AG04450 (cell line): ENCODE measurements around the gene SARS2. TPM values are rescaled to one million over a fixed set of nuclear protein-coding genes. Genes with fewer than 3 reads are reported as not detected.

Source experiments
- CTCF ChIA-PET: fragments of 300-600, 350-600 bp; formaldehyde crosslinking; extraction: SDS; loops from one replicate; lab custom pipeline; 2022; ENCODE audit warnings: antibody characterized with exemption, inconsistent platforms; lab: Charles Lee
- POLR2A ChIA-PET: fragments of 350-600 bp; formaldehyde crosslinking; extraction: SDS; loops from one replicate; lab custom pipeline; 2021; ENCODE audit warnings: antibody characterized with exemption, inconsistent platforms; lab: Yijun Ruan, JAX
- DNase-seq: peaks from one replicate; pipeline ENCODE4 v3.0.0-alpha.2; 2011; ENCODE audit warnings: low read depth, low spot score
- H3K27ac ChIP-seq: one replicate; pipeline ENCODE4 v1.5.1; 2012; ENCODE audit warnings: low read depth, low read length, control low read depth
- H3K27me3 ChIP-seq: one replicate; pipeline ENCODE4 v1.6.0; 2012; ENCODE audit warnings: low read length; ENCODE audit not compliant: control insufficient read depth, insufficient read depth
- H3K4me3 ChIP-seq: 2 replicates; pipeline ENCODE4 v1.5.1; 2011; ENCODE audit warnings: mild to moderate bottlenecking, low read depth, low read length, control low read depth
- H3K9me3 ChIP-seq: 2 replicates; pipeline ENCODE4 v1.5.1; 2012; ENCODE audit warnings: low read length; ENCODE audit not compliant: control insufficient read depth, insufficient read depth
- CTCF ChIP-seq: IDR thresholded peaks from 2 replicates; pipeline ENCODE4 v1.5.1; 2011; ENCODE audit warnings: low read depth, low read length, control low read depth, inconsistent platforms
- polyA plus RNA-seq: library from polyadenylated mRNA; depleted of rRNA; stranded (reverse); fragments of >200 nt; gene quantifications from 2 replicates; pipeline ENCODE4 v1.2.3, GENCODE V29; 2011

Gene SARS2
- polyA plus RNA-seq, 1 experiment: 10.1 TPM

GRCh38 chr19:38924388-38924787 is 6.2 kb downstream of the SARS2 start:
- no peaks in the 10 kb centered on the region for H3K27me3 ChIP-seq
- TF ChIP-seq CTCF: no peak
- CTCF ChIA-PET: no interaction called here
- POLR2A ChIA-PET: no interaction called here
- H3K9me3 ChIP-seq: no peaks in the 10 kb centered on the region; the same call in 1 of the 2 replicates
- DNase-seq: no peak
- no peak overlapping the region for H3K4me3 ChIP-seq
- no peak overlapping the region for H3K27ac ChIP-seq

GRCh38 chr19:38922482-38922881 is 8.1 kb downstream of the SARS2 start:
- POLR2A ChIA-PET: no interaction called here
- Histone ChIP-seq H3K4me3 (no peak overlapping the region), H3K27ac (no peak overlapping the region), H3K27me3 (no peaks in the 10 kb centered on the region), H3K9me3 (no peaks in the 10 kb centered on the region; the same call in 1 of the 2 replicates)
- CTCF ChIA-PET: no interaction called here
- DNase-seq: no peak
- no peak for TF ChIP-seq CTCF

- CTCF ChIA-PET: no interaction called here
- Histone ChIP-seq H3K4me3 (no peak overlapping the region), H3K9me3 (no peaks in the 10 kb centered on the region; the same call in 1 of the 2 replicates), H3K27ac (no peak overlapping the region), H3K27me3 (no peaks in the 10 kb centered on the region)
- POLR2A ChIA-PET: interaction anchor here (1.7 kb wide), 1 partner anchor 21 kb away, joined by 5 read pairs; the partner anchor contains the start of genes NFKBIB and SIRT2
- no peak for TF ChIP-seq CTCF
- DNase-seq: no peak
Observed at GRCh38 chr19:38921420-38922274, 8.9 kb downstream of the SARS2 start.

- no peak for TF ChIP-seq CTCF
- CTCF ChIA-PET: no interaction called here
- DNase-seq: no peak
- Histone ChIP-seq H3K9me3 (no peaks in the 10 kb centered on the region; the same call in 1 of the 2 replicates), H3K27ac (no peak overlapping the region), H3K4me3 (no peak overlapping the region), H3K27me3 (no peaks in the 10 kb centered on the region)
- POLR2A ChIA-PET: interaction anchor here (1.7 kb wide), 1 partner anchor 21 kb away, joined by 5 read pairs; the partner anchor contains the start of genes NFKBIB and SIRT2
Observed at GRCh38 chr19:38920602-38921419, 9.8 kb downstream of the SARS2 start.
